Gastroesophageal sphincter (tissue), 4 donors: ENCODE results near the gene EMILIN3. TPM values are rescaled to one million over a fixed set of nuclear protein-coding genes. Genes with fewer than 3 reads are reported as not detected.

ENCODE experiments used
- ATAC-seq: fragments of 150-250 bp; one replicate; pipeline ENCODE4 v1.9.1; 2016; ENCODE audit warnings: mild to moderate bottlenecking, moderate library complexity
- H3K27ac ChIP-seq, 4 donors: fragments of 200-600 bp; sonication (generic) in 3 of 4; 1 replicate in 3 of 4; 2 replicates in 1 of 4; pipeline ENCODE4 v1.5.1; 2016 to 2019
- H3K27me3 ChIP-seq: fragments of 200-600 bp; sonication (generic); one replicate; pipeline ENCODE4 v1.5.1; 2019
- H3K36me3 ChIP-seq, 2 donors: fragments of 200-600 bp; sonication (generic); one replicate each; pipeline ENCODE4 v1.5.1; 2019; ENCODE audit warnings: control low read depth in 1 of 2
- H3K4me1 ChIP-seq, 3 donors: fragments of 200-600 bp; sonication (generic); 1 replicate in 2 of 3; 2 replicates in 1 of 3; pipeline ENCODE4 v1.5.1; 2016 to 2019; ENCODE audit warnings: control low read depth in 2 of 3
- H3K4me3 ChIP-seq, 2 donors: fragments of 200-600 bp; sonication (generic); one replicate each; pipeline ENCODE4 v1.5.1; 2019; ENCODE audit warnings: mild to moderate bottlenecking in 1 of 2, moderate library complexity in 1 of 2
- H3K9me3 ChIP-seq, 3 donors: fragments of 200-600 bp; sonication (generic); one replicate each; pipeline ENCODE4 v1.5.1; 2017 to 2019; ENCODE audit warnings: control low read depth in 2 of 3
- EP300 ChIP-seq: sonication (generic); formaldehyde crosslinking; IDR thresholded peaks from one replicate; pipeline ENCODE4 v1.6.1; 2017; ENCODE audit warnings: antibody characterized with exemption, mild to moderate bottlenecking
- POLR2A ChIP-seq, 2 donors: fragments of 450-650 bp; IDR thresholded peaks; one replicate each; pipeline ENCODE4 v1.6.1; 2017; ENCODE audit warnings: antibody characterized with exemption in 2 of 2, mild to moderate bottlenecking in 2 of 2, moderate library complexity in 1 of 2
- POLR2AphosphoS5 ChIP-seq: sonication (generic); formaldehyde crosslinking; IDR thresholded peaks from one replicate; pipeline ENCODE4 v1.6.1; 2017; ENCODE audit warnings: antibody characterized with exemption
- WGBS, 2 donors: methylation state at CpG; one replicate each; pipeline ENCODE4 v1.1.5; 2018; ENCODE audit warnings: low coverage in 1 of 2; 5-methylcytosine and 5-hydroxymethylcytosine counted together
- total RNA-seq, 4 donors: library from RNA; depleted of rRNA; stranded (reverse); fragments of >200 nt; gene quantifications; one replicate each; pipeline ENCODE4 v1.1.0, GENCODE V29; 2016
- TF ChIP-seq, protein P1 (sequence below), 4 experiments: fragments of 200-600 bp in 2 of 4; fragments of 450-650 bp in 2 of 4; sonication (generic) in 1 of 4; IDR thresholded peaks; one replicate each; pipeline ENCODE4 v1.5.1; 2017 to 2019; ENCODE audit warnings: antibody characterized with exemption in 4 of 4, mild to moderate bottlenecking in 2 of 4, moderate library complexity in 2 of 4

The EMILIN3 gene
- total RNA-seq, 4 donors from 2014 or later, result 1.1 to 3.6 (median 2.9) TPM

DNA sequence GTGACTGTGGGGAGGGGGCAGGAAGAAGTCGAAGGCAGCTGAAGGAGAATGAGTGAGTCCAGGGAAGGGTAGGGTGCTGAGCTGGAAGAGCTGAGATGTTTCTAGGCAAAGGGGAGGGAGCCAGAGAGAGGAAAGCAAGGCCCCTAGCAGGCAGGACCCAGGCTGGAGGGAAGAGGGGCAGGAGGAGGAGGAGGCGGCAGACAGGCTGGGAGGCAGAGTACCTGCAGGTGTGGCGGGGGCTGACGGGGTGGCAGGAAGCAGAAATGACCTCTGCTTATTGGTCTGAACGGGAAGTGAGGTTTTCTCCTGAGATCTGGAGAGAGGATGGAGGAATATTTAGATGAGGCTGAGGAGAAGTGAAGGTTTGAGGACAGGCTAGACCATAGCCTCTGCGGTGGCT is 10.7 kb upstream of the EMILIN3 start:
- H3K27ac ChIP-seq, result no peak overlapping the region
- 59 to 84% methylated on average over 5 to 6 of the region's 6 CpGs for WGBS, 2 donors
- no peaks in the 10 kb centered on the region for H3K4me1 ChIP-seq
- TF ChIP-seq EP300 (no peak), POLR2AphosphoS5 (no peak), POLR2A (IDR thresholded peaks at IDR 0.05) (no peak)
- TF ChIP-seq, protein P1, sequence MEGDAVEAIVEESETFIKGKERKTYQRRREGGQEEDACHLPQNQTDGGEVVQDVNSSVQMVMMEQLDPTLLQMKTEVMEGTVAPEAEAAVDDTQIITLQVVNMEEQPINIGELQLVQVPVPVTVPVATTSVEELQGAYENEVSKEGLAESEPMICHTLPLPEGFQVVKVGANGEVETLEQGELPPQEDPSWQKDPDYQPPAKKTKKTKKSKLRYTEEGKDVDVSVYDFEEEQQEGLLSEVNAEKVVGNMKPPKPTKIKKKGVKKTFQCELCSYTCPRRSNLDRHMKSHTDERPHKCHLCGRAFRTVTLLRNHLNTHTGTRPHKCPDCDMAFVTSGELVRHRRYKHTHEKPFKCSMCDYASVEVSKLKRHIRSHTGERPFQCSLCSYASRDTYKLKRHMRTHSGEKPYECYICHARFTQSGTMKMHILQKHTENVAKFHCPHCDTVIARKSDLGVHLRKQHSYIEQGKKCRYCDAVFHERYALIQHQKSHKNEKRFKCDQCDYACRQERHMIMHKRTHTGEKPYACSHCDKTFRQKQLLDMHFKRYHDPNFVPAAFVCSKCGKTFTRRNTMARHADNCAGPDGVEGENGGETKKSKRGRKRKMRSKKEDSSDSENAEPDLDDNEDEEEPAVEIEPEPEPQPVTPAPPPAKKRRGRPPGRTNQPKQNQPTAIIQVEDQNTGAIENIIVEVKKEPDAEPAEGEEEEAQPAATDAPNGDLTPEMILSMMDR (IDR thresholded peaks at IDR 0.05), result no peak
- ATAC-seq, result no peak
- no peaks in the 10 kb centered on the region for H3K9me3 ChIP-seq
- H3K4me3 ChIP-seq, result no peak overlapping the region
- peaks cover 22% of the 10 kb centered on the region for H3K27me3 ChIP-seq
- H3K36me3 ChIP-seq, result no peaks in the 10 kb centered on the region

DNA sequence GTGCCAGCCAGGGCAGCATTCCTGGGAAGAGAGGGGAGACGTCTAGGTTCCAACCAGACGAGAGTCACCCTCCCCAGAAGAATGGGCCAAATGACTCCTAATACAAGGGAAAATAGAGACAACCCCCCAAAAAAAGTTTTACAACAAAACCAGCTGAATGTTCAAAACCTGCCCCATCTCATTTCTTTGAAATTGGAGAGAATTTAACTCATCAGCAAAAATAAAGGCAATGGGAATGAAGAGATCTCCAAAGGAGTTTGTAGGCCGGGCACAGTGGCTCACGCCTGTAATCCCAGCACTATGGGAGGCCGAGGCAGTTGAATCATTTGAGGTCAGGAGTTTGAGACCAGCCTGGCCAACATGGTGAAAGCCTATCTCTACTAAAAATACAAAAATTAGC is 9.7 kb upstream of the EMILIN3 start:
- no peak for ATAC-seq
- Histone ChIP-seq H3K36me3 (no peaks in the 10 kb centered on the region), H3K4me1 (no peaks in the 10 kb centered on the region), H3K4me3 (no peak overlapping the region), H3K9me3 (peaks cover 0 to 6% (median 0%) of the 10 kb centered on the region in 3 donors), H3K27me3 (peaks cover 22% of the 10 kb centered on the region), H3K27ac (no peak overlapping the region)
- 92 to 93% methylated on average over 3 of the region's 5 CpGs for WGBS, 2 donors
- no peak for TF ChIP-seq POLR2AphosphoS5
- TF ChIP-seq, protein P1 (IDR thresholded peaks at IDR 0.05), result no peak
- TF ChIP-seq POLR2A (IDR thresholded peaks at IDR 0.05), result no peak
- TF ChIP-seq EP300, result no peak

DNA sequence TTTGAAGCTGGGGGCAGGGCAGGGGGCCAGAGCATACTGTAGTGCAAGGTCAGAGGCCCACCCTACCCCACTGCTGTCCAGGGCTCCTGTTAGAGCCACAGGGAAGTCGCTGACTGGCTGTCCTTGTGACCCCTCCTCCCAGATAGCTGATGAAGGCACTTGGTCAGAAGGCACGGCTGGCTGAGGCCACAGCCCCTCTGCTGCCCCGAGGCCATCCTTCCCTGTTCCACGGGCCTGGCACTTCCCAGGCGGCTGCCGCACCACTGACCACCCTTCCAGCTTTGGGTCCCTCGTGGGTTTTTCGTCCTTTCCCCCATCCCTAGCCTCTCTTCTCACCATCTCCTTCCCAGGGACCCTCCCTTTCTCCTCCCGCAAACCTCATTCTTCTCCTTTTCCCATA is 9.2 kb upstream of the EMILIN3 start:
- WGBS, 2 donors, result 86 to 100% methylated on average over 3 to 5 of the region's 9 CpGs
- TF ChIP-seq POLR2A (IDR thresholded peaks at IDR 0.05), result no peak
- TF ChIP-seq, protein P1 (IDR thresholded peaks at IDR 0.05), result no peak
- TF ChIP-seq EP300, result no peak
- H3K27ac ChIP-seq, result no peak overlapping the region
- no peak for ATAC-seq
- H3K27me3 ChIP-seq, result peaks cover 27% of the 10 kb centered on the region
- peaks cover 0 to 10% (median 0%) of the 10 kb centered on the region in 3 donors for H3K9me3 ChIP-seq
- no peaks in the 10 kb centered on the region for H3K4me1 ChIP-seq
- no peaks in the 10 kb centered on the region for H3K36me3 ChIP-seq
- no peak overlapping the region for H3K4me3 ChIP-seq

DNA sequence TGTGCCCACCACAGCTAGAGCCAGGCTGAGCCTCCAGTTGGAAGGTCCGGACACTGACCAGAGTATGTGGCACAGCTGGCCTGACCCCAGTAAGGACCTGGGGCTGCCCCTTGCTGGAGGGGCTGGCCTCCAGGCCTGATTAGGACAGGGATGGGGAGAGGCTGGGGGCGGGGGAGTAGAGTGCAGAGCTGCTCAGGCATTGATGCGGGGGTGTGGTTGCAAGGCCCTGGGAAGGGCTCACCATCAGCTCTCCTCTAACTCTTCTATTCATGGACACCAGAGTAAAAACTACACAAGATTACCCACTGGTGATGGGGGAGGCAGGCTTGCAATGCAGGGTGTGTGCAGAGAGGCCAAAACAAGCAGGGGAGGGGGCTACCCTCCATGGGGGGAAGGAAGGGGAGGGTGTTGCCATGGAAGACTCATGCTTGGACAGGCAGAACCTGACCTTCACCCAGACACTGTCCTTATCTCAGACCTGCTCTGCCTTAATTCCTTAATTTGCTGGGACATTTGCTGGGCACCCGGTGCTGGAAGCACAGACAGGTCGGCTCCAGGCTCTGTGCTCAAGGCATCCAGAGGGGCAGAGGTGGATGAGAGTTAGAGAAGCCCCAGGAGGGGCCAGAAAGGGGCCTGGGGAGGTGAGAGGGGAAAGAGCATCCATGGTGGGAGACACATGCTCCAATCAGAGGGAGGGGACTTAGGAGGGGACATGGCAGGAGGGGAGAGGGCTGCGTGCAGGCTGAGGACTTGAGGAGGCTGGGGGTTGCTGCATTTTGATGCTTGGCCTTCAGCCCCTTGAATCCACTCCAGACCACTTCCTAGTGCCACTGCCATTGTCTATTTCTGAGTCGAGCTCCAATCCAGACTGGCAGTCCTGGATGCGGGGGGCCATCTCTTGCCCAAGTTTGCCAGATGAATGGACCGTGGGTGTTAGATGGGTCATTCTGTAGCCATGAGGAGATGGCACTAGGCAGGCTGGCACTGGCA is 7.6 kb upstream of the EMILIN3 start:
- Histone ChIP-seq H3K36me3 (no peaks in the 10 kb centered on the region), H3K4me1 (no peaks in the 10 kb centered on the region), H3K9me3 (peaks cover 0 to 10% (median 0%) of the 10 kb centered on the region in 3 donors), H3K27ac (no peak overlapping the region), H3K27me3 (peaks cover 32% of the 10 kb centered on the region), H3K4me3 (no peak overlapping the region)
- WGBS, 2 donors, result 89% methylated on average over 7 of the region's 9 CpGs; no CpG with 5 or more reads in 1 of the 2 donors
- no peak for ATAC-seq
- no peak for TF ChIP-seq POLR2AphosphoS5
- TF ChIP-seq POLR2A (IDR thresholded peaks at IDR 0.05), result no peak

DNA sequence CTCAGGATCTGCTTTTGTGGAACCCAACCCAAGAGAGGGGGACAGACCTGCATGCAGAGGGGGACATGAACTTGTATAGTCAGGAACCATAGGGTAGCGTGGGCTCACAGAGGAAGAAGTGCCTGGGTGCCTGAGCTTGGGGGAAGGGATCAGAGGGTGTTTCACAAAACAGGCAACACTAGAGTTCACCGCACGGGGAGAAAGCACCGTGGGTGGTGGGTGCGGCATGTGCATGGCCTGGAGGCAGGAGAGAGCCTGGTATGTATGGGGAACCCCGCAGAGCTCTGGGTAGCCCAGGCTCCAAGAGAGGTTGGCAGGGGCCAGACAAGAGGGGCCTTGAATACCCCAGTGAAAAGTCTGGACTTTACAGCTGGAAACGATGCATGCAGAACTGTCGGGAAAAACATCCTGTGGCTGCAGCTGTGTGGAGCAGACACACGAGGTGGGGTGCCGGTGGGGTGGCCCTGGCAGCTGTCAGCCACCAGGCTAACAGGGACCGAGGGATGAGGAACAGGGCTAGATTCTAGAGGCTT is 6.7 kb upstream of the EMILIN3 start:
- ATAC-seq, result no peak
- H3K4me1 ChIP-seq, result no peaks in the 10 kb centered on the region
- peaks cover 37% of the 10 kb centered on the region for H3K27me3 ChIP-seq
- H3K4me3 ChIP-seq, result no peak overlapping the region
- H3K36me3 ChIP-seq, result no peaks in the 10 kb centered on the region
- H3K9me3 ChIP-seq, result peaks cover 0 to 10% (median 0%) of the 10 kb centered on the region in 3 donors
- 82% methylated on average over 7 of the region's 11 CpGs; no CpG with 5 or more reads in 1 of the 2 donors for WGBS, 2 donors
- TF ChIP-seq POLR2A (IDR thresholded peaks at IDR 0.05) (no peak), EP300 (no peak), POLR2AphosphoS5 (no peak)
- TF ChIP-seq, protein P1 (IDR thresholded peaks at IDR 0.05), result no peak
- no peak overlapping the region for H3K27ac ChIP-seq
